Stimulated activated CD8-positive, alpha-beta memory T cell treated with anti-CD3 and anti-CD28 coated beads, Interleukin-2, amount 100 ng/mL, for 1 hour (primary cell): ENCODE data around the gene AEBP1.

ENCODE experiments used
- DNase-seq, 2 donors: peaks; one replicate each; pipeline ENCODE4 v3.0.0-alpha.2; 2020; ENCODE audit warnings: low read depth in 2 of 2

Gene AEBP1

DNA sequence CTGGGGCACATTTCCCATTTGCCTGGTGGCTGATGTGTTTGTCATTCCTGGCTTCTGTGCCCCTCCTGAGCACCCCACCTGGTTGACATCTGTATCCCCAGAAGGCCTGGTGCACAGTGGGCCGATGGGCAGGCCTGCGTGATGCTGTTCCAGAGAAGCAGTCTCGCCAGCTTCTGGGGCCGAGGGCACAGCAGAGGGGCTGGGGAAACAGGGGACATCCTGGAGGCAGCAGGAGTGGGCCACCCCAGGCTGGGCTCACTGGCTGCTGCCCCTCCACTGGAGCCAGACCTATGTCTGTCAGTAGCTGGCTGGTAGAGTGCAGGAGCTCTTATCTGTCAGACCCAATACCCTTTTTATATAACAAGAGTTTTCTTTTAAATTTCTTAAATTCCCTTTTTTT is 37.9 kb downstream of the AEBP1 start:
- no peak for DNase-seq

DNA sequence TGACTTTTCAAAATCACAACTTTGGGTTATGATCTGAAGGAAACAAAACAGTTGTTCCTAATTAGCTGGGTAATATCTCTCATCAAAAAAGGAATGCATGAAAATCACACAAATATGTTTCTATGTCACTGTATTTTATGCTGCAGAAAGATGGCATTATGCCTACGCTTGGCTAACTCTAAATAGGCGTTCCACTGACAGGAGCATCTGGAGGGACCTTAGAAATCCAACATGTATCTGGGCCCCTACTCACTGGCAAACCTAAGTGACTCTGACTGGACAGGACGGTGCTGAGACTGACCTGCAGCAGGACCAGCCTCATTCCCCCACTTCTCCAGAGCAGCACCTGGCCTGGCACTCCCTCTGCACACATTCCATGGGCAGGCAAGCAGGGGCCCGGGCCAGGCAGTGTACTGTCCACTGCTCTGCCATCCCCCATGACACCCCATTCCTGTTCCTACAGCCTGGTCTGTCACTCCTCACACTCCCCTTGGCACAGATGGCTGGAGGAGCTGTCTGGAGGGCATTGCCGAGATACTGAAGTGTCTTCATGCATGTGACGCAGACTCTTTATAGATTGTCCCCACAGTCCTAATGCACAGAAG is 39.6 kb downstream of the AEBP1 start:
- no peak for DNase-seq

DNA sequence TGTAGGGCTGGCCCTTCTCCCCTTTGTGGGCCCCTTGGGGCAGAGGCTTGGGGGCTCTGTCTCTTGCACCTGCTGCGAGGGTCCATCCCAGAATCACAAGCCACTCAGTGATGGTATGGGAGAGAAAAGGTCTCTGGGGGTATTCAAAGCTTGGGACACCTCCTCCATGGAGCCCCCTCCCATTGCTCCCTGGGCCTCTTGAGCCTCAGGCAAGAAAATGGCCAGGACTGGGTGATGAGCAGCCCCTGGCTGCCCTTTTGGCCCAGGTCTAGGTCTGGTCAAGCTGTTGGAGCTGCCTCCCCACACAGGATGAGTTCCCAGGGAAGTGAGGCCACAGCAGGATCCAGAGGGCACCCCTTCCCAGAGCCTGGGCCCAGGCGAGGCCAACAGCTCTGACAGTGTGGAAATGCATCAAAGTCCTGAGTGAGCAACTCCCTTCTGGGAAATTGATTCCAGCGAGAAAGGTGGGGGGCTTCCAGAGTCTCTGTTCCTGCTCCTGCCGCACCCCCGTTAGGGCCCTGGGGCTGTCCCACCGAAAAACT is 40.4 kb downstream of the AEBP1 start:
- no peak for DNase-seq

DNA sequence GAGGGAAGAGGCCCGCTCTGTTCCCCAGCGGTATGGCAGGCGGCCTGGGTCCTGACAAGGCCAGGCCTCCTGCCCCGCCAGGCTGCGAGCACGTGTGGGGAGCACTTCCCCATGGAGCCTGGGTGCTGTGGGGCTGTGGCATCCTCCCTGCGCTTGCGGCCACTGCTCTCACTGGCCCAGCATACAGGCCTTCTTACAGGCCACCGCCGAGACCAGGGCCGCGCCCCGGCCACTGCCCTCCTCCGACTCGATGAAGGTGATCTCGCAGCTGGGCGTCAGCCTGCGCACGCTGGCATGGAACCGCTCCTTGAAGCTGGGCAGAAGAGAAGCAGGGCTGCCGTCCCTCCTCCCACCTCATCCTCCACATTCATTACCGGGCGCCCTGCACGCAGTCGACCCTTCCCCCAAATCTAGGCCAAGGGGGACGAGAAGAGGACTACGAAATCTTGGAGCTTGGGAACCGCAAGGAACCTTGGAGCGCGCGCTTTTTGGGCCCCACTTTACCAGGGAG is 40.9 kb downstream of the AEBP1 start:
- DNase-seq: no peak

DNA sequence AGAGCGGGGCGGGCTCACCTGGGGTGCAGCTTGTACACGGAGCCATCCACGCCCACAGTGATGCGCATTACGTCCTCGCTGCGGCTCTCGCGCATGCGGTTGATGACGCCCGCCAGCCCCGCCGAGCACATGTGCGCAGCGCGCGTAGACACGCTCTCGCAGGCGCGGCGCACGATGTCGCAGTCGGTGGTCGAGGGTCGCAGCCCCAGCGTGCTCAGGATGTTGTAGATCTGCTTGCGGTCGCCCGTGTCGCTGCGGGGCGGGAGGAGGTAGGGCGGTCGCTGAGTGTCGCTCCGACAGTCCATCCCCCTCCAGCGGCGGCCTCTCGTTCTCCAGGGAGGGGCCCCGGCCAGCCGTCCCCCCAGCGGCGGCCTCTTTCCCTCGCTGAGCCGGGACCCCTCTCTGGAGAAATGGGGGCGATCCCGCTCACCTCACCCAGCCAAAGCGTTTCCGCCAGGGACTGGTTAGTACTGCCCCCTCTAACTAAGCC is 41.4 kb downstream of the AEBP1 start:
- peak in 1 of 2 donors; percentile 30 for DNase-seq

DNA sequence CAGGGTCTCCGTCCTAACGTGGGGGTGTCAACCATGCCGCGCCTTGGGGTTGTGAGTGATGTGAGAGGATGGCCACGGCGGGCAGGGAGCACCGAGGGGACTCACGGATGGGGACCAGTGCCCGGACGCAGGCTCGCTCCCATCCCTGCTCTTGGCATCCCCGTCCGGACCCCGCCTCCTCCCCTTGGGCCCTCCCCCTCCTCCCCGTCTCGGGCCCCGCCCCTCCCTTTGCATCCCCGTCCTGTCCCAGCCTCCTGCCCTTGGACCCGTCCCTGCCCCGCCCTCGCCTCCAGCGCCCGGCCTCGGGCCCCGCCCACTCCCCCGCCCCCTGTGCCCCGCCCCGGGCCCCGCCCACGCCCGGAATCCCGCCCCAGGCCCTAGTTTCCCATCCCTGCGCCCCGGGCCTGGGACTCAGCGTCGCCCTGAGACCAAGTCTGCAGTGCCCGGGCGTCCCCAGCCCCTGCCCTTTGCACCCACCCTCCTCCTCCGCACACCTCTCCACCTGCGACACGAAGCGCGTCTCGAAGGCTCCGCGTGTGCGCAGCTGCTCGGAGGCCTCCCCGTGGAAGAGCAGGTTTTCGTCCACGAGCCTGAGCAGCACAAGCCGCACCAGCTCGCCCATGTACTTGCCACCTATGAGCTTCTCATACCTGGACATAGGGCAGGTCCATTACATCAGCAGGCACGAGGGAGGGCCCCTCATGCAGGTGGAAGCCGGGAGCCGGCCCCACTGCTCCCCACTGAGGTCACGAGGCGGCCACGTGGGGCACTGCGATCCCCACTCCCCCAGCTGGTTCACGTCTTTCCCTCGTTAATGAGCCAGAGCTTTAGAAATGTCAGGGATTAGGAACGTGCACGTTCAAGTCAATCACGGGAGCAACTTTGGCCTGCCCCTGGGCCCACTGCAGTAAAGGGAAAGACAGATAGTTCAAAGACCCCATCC is 42.1 kb downstream of the AEBP1 start:
- DNase-seq: peak in 1 of 2 donors; percentile 17

DNA sequence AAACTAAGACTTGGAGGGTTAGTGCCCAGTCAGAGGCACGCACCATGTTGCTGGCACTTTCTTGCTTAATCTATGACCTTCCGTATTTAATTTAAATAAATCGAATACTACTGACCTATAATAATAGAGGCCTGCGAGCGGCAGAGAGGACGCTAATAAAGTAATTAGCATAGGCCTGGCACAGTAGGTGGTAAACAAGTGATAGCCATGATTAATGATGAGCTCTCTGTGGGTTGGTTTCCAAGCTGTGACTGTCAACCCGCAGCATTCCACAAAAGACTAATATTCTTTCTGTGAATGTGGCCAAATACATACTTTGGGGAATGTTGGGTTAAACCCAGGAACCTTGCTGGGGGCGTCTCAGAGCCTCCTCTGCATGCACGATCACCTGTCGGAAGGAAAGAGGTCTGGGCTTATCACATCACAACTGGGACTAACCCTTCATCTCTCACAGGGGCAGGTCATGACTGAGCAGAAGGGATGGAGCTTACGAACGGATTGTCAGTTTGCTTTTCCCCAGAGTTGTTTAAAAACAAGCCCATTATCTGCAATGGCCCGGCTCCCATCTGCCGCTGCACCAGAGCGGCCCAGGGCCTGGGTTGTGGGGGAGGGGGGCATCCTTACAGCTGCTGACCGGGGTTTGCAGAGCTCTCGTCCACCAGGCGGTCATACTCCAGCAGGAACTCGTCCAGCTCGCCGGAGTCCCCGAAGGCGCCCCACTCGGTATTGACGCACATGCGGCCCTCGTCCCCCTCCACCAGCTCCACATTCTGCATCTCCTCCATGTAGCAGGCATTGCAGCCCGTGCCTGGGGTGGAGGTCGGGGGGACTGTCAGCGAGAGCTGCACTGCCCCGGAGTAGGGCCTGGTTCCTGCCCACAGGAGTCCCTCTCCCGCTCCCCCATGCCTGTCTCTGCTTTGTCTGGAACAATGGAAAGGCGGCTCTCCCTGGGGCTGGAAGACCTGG is 43.2 kb downstream of the AEBP1 start:
- no peak for DNase-seq

DNA sequence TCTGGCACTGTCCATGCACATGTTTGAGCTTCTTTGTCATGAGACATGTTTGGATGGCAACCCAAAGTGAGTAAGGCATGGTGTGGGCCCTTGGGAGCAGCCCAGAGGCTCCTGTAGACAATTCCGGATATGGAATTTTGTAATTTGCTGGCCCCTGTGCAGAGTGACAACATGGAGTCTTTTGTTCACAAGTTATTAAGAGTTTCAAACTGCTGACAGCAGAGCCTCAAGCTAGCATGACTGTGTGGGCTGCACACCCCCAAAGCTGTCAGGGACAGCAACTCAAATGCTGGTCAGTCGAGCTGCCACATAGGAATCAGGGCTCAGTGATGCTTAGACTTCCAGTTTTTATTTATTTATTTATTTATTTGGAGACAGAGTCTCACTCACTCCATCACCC is 44.0 kb downstream of the AEBP1 start:
- DNase-seq: no peak

DNA sequence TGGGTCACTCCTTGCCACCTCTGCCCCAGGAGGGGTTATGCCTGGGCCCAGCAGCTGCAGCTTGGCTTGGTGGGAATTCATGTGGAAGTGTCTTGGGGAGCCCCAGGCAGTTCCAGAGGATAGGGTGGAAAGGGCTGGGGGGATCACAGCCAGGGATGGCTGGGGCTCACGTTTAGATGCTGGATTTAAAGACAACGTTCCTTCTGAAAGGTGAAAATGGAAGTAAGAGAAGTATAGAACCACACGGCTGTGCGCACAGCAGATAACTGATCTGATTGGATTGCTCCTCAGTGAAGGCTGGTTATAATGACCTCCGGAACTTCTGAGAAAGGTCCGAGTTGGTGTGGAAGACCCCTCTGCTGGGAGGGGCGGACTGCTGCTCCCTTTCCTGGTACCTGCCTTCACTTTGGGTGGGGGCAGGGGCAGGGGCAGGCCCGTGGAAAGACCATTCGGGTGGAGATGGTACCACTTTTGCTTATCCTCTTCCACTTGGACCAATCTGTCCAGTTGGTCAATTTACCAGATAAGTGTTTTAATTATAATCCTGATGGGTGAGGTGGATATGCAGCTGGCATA is 44.9 kb downstream of the AEBP1 start:
- DNase-seq: no peak

DNA sequence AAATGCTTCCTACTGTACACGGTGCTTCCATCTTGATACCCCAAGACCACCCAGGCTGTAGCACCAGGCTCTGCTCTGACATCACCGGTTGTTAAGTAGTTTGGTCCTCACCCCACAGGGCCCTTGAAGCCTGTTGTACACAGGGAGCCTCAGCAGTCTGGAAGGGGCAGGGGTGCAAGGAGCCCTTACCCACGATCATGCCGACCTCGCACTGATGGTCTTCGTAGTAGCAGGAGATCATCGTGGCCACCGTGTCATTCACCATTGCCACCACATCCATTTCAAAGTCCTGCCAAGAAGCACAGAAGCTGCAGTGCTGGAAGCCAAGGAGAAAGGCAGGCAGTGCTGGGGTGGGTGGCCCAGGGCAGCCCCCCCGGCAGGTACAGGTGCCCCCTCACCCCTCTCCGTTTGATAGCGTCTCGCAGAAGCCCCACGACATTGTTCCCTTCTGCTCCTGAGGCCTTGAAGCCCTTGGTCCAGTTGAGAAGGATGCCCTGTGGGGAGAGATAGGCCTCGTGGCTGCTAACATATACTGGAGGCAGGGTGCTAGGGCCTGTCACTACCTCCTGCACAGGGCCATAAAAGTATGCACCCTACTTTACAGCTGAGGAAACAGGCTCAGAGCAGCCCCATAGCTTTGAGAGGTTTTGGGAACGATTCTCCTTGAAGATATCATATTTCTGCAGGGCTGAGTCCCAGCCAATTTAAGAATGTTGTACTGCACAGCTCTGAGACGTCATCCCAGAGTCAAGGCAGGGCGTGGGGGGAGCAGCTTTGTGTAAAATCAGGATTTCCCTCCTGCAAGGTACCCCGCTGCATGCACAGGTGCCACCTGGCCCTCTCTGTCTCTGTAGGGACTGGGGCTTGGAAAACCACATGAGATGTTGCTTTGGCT is 45.7 kb downstream of the AEBP1 start:
- no peak for DNase-seq

DNA sequence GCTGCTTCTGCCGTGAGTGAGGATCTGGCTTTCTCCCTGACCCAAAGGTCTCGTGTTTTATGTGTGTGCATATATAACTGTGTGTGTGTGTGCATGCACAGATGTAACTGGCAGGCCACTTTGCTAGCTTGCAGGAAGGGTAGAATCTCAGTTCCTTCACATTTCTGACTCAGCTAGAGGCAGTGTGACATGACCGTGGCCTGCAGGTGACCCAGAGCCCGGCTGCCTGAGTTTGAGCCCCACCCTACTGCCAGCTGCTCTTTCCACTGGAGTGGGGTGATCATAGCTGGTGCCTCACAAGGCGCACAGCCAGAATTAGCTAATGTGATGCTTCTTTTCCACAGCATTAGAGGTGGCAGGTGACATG is 46.3 kb downstream of the AEBP1 start:
- no peak for DNase-seq

DNA sequence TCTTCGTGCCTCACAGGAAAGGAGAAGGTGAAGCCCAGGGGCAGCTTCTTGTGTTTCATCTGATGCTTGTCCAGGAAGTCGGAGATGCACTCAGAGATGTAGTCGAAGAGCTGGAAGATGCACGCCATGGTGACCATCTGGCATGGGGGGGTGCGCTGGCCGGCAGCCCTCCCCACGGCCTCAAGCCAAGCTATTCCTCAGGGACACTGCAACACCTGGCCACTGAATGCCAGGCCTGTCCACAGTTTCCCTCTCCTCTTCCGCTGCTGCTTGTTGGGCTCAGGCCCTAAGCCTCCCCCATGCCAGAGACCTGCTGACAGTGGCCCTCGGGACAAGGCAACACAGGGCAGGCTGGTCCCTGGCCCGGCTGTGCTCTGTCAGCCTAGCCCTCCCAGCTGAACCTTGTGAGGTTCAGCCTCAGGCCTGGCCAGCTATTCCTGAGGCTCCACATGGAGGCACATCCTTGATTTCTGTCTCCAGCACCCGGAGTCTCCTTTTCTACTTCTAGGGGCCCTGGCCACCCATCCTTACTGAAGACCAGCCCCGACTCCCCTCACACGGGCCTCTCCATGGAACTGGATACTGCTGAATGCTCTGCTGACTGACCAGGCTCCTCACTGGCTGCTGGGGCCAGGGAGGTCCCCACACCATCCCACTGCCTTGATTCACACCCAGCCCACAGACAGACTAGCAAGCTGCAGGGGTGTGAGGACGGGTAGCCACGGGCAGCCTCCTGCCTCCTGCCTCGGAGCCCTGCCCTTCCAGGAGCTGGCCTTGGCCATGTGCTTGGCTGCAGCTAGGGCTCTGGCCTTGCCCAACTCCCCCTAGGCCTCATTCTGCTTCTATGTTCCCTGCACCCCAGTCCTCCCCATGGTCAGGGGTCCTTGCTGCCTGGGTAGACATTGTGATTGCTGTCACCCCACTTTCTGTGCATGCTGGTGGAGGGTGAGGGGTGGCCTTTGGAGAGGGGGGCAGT is 47.1 kb downstream of the AEBP1 start:
- no peak for DNase-seq

DNA sequence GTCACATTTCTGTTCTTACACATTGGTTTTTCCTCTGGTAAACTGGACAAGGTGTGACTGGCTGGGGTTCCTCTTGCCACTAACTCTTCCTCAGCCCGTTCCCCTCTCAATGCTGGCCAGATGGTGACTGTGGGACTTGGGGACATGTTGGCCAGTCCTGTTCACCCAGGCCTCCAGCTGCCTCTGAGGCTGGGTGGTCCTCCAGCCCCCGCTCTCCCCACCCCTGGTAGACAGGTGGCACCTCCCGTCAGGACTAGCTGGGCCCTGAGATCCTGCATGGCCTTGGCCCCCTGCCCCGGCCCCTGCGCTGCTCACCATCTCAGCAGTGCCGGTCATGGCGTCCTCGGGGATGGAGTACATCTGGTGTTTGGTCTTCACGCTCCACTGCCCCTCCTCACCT is 47.8 kb downstream of the AEBP1 start:
- DNase-seq: no peak

DNA sequence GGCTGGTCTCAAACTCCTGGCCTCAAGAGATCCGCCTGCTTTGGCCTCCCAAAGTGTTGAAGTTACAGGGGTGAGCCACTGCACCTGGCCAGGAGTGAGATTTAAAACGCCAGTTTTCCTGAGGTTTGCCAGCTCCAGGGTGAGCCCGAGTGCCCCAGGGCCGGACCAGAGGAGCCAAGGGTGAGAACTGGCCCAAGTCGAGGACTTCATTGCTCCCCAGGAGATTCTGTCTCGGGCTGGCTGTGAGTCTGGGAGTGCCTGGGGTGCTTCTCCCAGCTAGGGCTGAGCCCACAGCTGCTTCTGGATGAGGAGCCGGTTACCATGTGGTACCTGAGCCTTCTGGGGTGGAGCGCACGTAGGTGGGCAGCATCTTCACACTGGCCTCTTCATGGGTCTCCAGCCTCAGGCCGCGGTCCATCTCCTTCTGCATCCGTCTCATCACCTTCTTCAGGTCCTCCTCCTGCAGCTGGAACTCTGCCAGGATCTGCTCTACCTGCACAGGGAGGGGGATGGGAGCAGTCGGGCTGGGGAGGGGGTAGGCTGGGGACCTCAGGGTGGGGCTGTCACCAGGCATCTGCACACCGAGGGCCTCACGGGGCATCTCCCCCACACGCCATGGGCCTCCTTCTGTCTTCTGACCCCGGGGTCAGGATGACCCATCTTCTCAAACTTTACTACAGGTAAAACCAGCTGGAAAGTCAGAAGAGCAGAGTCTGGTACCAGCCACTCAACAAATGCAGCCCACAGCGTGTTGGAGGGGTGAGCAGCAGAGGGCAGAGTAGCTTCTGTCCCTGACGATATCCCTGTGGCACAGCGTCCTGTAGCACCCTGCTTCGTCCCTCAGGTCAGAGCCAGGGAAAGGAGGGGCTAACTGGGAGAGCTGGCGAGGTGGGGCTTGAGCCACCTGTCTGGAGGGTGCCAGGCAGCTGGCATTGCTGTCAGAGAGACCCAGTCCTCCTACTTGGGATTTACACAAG is 49.1 kb downstream of the AEBP1 start:
- DNase-seq: no peak

DNA sequence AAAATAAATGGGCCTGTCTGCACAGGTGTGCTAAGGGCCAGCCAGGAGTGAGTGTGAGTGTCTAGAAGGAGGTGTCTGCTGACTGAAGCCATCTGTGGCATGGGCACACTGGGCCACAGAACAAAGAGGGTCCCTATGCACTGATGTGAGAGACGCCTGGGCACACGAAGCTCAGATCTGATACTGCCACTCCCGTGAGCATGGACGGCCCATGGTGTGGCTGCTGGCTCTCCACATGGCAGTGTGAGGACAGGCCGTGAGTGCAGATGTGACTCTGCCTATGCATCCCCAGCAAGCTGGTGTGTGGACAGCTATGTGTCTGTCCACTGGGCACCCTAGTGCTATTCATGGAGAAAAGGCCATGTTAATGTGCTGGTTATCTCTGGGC is 49.8 kb downstream of the AEBP1 start:
- no peak for DNase-seq

DNA sequence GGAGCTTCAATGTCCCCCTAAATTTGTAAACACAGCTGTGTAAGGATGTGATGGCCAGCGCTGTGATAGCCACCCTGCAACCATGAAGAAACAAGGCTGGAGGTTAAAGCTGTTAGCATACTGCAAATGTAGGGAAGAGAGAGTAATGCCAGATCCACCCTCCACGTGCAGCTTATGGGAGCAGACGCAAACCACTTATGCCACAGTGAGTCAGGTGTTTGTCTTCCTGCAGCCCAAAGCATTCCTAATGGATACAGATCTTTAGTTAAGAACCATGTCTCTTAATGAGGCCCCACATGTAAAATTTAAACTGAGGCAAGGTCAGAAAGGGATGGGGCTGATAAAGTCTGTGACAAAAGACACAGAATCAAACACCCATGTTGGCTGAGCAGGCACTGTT is 50.6 kb downstream of the AEBP1 start:
- DNase-seq: no peak
